Testis (tissue), 3 donors: Measurements from ENCODE around the gene PTBP3. TPM values are rescaled to one million over a fixed set of nuclear protein-coding genes. Genes with fewer than 3 reads are reported as not detected.

ENCODE experiments used
- DNase-seq: peaks from one replicate; pipeline ENCODE4 v3.0.0-alpha.2; 2019
- H3K27ac ChIP-seq, 2 donors: fragments of 200-600 bp; sonication (generic); one replicate each; pipeline ENCODE4 v1.5.1; 2019
- H3K27me3 ChIP-seq: fragments of 200-600 bp; sonication (generic); one replicate; pipeline ENCODE4 v1.5.1; 2019
- H3K36me3 ChIP-seq: fragments of 200-600 bp; sonication (generic); one replicate; pipeline ENCODE4 v1.5.1; 2017; ENCODE audit warnings: low read depth; ENCODE audit errors: missing control alignments
- H3K4me1 ChIP-seq: fragments of 200-600 bp; sonication (generic); one replicate; pipeline ENCODE4 v1.5.1; 2019
- H3K4me3 ChIP-seq, 2 donors: fragments of 200-600 bp; sonication (generic); one replicate each; pipeline ENCODE4 v1.5.1; 2017 to 2019
- H3K9me3 ChIP-seq: fragments of 200-600 bp; sonication (generic); one replicate; pipeline ENCODE4 v1.5.1; 2017
- CTCF ChIP-seq, 3 experiments: fragments of 450-650 bp in 2 of 3; fragments of 200-600 bp in 1 of 3; sonication (generic) in 1 of 3; IDR thresholded peaks; one replicate each; pipeline ENCODE4 v1.5.1; 2016 to 2019; ENCODE audit warnings: antibody characterized with exemption in 3 of 3, mild to moderate bottlenecking in 2 of 3, moderate library complexity in 1 of 3
- POLR2A ChIP-seq: fragments of 450-650 bp; IDR thresholded peaks from one replicate; pipeline ENCODE4 v1.6.1; 2017; ENCODE audit warnings: antibody characterized with exemption, mild to moderate bottlenecking, moderate library complexity
- WGBS, 2 donors: methylation state at CpG; one replicate each; pipeline ENCODE4 v1.1.5; 2018; 5-methylcytosine and 5-hydroxymethylcytosine counted together
- intact Hi-C: fragments of 100-400 bp; cut with DNase I; formaldehyde crosslinking; loops from one replicate; pipeline ENCODE4 v1.15.1; 2023; ENCODE audit warnings: low total_unique reads
- polyA plus RNA-seq: library from polyadenylated mRNA; stranded (reverse); fragments of 350-450 nt; fragmentation: Illumina TruSeq; extraction: RNeasy Lipid Tissue Mini Kit (QIAGEN cat#74804); gene quantifications from one replicate; pipeline ENCODE4 v1.2.3, GENCODE V29; 2014; ENCODE audit warnings: low read depth, low replicate concordance; ENCODE audit not compliant: insufficient read depth
- total RNA-seq, 2 donors: library from RNA; depleted of rRNA; stranded (reverse); fragments of >200 nt; gene quantifications; one replicate each; pipeline ENCODE4 v1.2.3, GENCODE V29; 2016

Gene PTBP3
- total and polyA plus RNA-seq, 3 donors from 2014 or later: 44.1 to 199 (median 172) TPM

- DNase-seq: no peak
- Histone ChIP-seq H3K9me3 (no peaks in the 10 kb centered on the region), H3K36me3 (no peaks in the 10 kb centered on the region), H3K4me3 (no peak overlapping the region), H3K27ac (no peak overlapping the region), H3K4me1 (no peaks in the 10 kb centered on the region), H3K27me3 (no peaks in the 10 kb centered on the region)
- TF ChIP-seq CTCF (IDR thresholded peaks at IDR 0.05) (no peak), POLR2A (no peak)
- intact Hi-C loops: no loop called here
- 89 to 93% methylated on average over 4 of the region's 4 CpGs for WGBS, 2 donors
These were observed 108.8 kb downstream of the PTBP3 start for GRCh38 chr9:112224401-112225289.

- H3K27me3 ChIP-seq: no peaks in the 10 kb centered on the region
- no peak for TF ChIP-seq CTCF (IDR thresholded peaks at IDR 0.05)
- TF ChIP-seq POLR2A: no peak
- no peak for DNase-seq
- H3K4me3 ChIP-seq: no peak overlapping the region
- no peaks in the 10 kb centered on the region for H3K9me3 ChIP-seq
- no peaks in the 10 kb centered on the region for H3K36me3 ChIP-seq
- H3K27ac ChIP-seq: no peak overlapping the region
- 77 to 87% methylated on average over 3 of the region's 3 CpGs for WGBS, 2 donors
- H3K4me1 ChIP-seq: no peaks in the 10 kb centered on the region
- intact Hi-C loops: no loop called here
These were observed 114.5 kb downstream of the PTBP3 start for GRCh38 chr9:112218908-112219307.

GRCh38 chr9:112212926-112213325 is 120.5 kb downstream of the PTBP3 start:
- Histone ChIP-seq H3K4me3 (no peak overlapping the region), H3K36me3 (no peaks in the 10 kb centered on the region), H3K9me3 (no peaks in the 10 kb centered on the region), H3K27me3 (no peaks in the 10 kb centered on the region), H3K4me1 (no peaks in the 10 kb centered on the region), H3K27ac (no peak overlapping the region)
- TF ChIP-seq CTCF (IDR thresholded peaks at IDR 0.05) (no peak), POLR2A (no peak)
- DNase-seq: no peak
- intact Hi-C loops: no loop called here
- 89% methylated on average over 2 of the region's 2 CpGs for WGBS, 2 donors

- Histone ChIP-seq H3K4me3 (no peak overlapping the region), H3K36me3 (no peaks in the 10 kb centered on the region), H3K9me3 (no peaks in the 10 kb centered on the region), H3K27me3 (no peaks in the 10 kb centered on the region), H3K27ac (no peak overlapping the region), H3K4me1 (no peaks in the 10 kb centered on the region)
- WGBS, 2 donors: 82 to 97% methylated on average over 1 of the region's 1 CpG
- intact Hi-C loops: no loop called here
- TF ChIP-seq CTCF (IDR thresholded peaks at IDR 0.05) (no peak), POLR2A (no peak)
- DNase-seq: no peak
These were observed 126.0 kb downstream of the PTBP3 start for GRCh38 chr9:112207451-112207850.

- Histone ChIP-seq H3K27me3 (no peaks in the 10 kb centered on the region), H3K36me3 (no peaks in the 10 kb centered on the region), H3K4me3 (no peak overlapping the region), H3K9me3 (no peaks in the 10 kb centered on the region), H3K4me1 (no peaks in the 10 kb centered on the region), H3K27ac (no peak overlapping the region)
- no peak for DNase-seq
- 59 to 88% methylated on average over 2 of the region's 2 CpGs for WGBS, 2 donors
- intact Hi-C loops: no loop called here
- TF ChIP-seq POLR2A (no peak), CTCF (IDR thresholded peaks at IDR 0.05) (no peak)
These were observed 129.9 kb downstream of the PTBP3 start for GRCh38 chr9:112203536-112203935.
